HG03342 (cell line): ENCODE results near the gene ABLIM2.

ENCODE experiments used
- ATAC-seq: cut with Tn5 transposase; IDR thresholded peaks from one replicate; pipeline ENCODE4 v1.9.1; 2021; ENCODE audit warnings: mild to moderate bottlenecking, moderate library complexity; ENCODE audit not compliant: unreplicated experiment

ABLIM2 gene

DNA sequence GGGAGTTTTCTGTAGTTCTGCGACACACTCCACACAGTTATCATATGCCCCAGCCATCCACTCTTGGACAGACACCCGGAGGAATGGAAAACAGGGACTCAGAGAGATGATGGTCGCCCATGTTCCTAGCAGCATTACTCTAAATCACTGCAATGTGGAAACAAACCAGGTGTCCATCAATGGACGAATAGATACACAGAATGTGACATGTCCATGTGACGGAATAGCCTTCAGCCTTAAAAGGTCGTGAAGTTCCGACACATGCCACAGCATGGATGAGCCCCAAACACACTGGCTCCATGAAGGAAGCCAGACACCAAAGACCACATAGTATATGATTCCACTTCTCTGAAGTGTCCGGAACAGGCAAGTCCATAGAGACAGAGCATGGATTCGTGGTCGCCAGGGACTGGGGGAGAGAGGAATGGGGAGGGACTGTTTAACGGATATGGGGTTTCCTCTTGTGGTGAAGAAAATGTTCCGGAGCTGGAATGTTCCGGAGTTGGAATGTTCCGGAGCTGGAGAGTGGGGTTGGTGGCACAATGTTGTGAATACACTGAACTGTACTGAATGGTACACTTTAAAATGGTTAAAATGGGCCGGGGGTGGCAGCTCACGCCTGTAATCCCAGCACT is 190.2 kb downstream of the ABLIM2 start:
- ATAC-seq = no peak

GRCh38 chr4:7967501-7968261 is 190.9 kb downstream of the ABLIM2 start:
- no peak for ATAC-seq

- ATAC-seq = no peak
Observed at GRCh38 chr4:7967063-7967440, 191.6 kb downstream of the ABLIM2 start.

- ATAC-seq = no peak
Observed at GRCh38 chr4:7966281-7967062, 192.1 kb downstream of the ABLIM2 start.

DNA sequence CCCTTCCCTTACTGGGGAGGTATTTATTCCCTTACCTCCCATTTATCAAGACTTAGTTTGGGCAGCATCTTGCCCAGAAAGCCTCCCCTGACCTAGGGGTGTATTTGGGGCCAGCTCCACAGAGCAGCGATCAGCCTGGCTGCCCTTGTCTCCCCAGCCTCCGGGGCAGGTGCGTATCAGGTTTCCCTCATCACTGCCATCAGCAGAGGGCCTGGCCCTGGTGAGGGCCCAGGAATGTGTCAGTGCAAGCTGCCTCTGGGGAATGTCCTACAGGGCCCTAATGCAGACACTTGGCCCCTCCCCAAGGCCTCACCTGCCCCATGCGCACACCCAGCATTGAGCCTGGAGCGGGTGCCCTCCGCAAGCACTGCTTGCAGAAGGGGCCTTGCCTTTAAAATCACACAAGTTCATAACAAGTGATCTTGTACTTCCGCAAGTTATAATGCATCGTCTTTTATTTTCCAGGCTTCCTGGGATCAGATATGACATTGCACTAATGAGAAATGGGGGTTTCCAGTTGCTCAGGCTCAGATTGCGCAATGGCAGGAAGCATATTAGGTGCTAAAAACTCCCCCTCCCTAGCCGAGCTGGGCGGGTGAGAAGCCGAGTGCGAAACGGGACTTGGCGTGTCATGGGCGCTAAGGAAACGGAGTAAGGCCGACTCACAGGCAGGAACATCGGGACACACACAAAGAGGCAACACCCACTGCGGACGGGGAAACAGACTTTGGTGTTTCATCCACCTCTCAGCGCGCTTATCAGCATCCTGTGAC is 193.5 kb downstream of the ABLIM2 start:
- ATAC-seq = no peak

DNA sequence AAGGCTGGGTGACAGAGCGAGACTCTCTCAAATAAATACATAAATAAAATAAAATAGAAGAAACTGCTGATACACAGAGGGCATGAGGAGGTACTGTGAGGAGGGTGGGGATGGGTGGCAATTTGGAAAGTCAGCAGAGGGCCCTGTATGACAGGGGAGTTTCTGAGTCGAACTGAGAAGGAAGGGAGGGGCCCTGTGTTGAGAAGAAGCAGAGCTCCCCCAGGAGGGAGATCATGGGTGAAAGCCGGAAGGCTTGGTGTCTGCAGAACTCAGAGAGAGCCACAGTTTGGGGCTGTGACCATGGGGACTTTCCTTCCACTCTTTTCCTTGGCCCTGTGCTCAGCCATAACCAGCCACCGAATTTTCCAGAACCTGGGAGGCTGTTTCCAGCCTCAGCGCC is 194.2 kb downstream of the ABLIM2 start:
- no peak for ATAC-seq

GRCh38 chr4:7963691-7964090 is 194.9 kb downstream of the ABLIM2 start:
- no peak for ATAC-seq

DNA sequence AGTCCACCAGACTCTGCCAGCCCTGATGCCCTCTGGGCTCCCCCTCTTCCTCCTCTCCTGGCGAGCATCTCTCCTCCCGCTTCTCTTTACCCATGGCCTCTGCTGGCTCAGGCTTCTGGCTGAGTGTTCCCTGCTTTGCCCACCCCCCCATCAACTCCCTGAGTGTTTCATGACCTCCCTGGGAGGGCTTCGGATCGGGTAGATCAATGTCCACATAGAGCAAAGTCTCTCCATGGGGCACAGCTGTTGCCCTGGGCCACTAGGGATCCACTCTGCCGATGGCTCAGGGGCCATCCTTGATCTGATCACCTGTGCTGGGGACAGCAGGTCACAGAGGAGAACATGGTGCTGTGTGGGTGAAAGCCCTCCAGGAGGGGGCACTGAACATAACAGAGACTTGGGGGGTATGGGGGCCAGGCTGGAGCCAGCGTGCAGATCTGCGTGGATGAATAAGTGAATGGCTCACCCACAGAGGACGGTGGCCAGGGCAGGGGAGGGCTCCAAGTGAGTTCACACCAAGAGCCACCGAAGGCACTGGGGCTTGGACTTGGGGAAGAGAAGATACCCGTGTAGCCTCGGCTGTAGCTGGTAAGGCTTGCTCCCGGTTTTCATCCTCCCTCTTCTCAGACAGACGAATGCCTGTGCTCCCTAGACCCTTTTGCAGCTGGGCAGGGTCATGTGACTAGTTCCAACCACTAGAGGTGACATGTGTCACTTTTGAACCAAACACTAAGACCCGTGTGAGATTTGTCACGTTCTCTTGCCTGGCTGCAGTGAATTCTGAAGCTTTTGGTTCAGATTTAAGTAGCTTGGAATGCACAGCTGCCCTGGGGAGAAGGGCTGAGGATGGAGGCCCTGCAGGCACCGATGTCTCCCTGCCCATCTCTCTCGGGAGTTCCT is 195.8 kb downstream of the ABLIM2 start:
- no peak for ATAC-seq

- ATAC-seq = peak; percentile 58
Observed at GRCh38 chr4:7960790-7961655, 197.6 kb downstream of the ABLIM2 start.

DNA sequence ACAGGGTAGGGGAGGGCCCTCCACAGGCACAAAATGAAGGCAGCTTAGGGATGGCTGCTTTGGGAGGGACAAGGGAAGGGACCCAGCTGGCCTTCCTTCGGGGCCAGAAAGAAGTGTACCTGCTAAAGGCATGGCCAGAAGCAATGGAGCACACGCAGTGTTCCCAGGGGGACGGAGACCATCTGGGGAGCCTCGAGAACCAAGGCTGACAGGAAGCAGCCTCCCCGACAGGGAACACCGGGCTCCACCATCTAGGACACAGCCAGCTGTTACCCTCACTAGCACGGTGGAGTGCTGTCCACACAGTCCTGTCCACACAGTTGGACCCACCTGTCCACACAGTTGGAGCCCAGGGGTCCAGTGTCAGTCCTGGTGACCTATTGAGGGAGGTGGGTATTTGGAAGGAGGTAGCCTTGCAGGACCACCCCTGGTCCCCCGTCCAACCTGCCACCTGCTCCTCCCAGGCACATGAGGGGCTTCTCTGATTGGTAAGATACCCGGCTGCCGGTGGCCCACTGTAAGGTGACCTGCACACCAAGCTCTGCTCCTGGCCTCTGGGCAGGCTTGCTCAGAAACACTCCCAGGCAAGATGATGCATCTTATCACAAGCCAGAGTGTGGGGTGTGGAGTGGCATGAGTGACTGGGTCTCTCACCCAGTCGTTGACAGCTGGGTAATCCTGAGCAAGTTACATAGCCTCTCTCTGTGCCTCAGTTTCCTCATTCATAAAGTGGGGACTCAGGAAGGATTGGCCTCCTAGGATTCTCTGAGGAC is 198.4 kb downstream of the ABLIM2 start:
- no peak for ATAC-seq

DNA sequence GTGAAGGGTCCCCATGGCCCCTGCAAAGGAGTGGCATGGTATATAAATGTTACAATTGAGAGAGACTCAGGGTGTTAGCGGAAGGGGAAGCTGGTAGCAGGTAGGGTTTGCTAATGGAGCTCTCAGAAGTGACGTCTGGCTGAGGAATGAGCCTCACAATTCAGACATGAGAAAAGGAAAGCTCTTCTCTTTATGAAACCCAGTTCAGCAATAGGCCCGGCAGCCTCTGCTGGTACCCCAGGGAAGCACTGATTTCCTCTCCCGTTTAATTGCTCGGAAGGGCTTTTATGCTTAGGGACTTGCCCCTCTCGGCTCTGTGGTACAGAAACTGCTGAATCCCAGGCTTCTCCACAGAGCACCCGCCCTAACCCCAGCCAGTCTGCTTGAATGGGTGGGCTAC is 199.5 kb downstream of the ABLIM2 start:
- no peak for ATAC-seq

GRCh38 chr4:7956934-7957656 is 201.5 kb downstream of the ABLIM2 start:
- no peak for ATAC-seq

DNA sequence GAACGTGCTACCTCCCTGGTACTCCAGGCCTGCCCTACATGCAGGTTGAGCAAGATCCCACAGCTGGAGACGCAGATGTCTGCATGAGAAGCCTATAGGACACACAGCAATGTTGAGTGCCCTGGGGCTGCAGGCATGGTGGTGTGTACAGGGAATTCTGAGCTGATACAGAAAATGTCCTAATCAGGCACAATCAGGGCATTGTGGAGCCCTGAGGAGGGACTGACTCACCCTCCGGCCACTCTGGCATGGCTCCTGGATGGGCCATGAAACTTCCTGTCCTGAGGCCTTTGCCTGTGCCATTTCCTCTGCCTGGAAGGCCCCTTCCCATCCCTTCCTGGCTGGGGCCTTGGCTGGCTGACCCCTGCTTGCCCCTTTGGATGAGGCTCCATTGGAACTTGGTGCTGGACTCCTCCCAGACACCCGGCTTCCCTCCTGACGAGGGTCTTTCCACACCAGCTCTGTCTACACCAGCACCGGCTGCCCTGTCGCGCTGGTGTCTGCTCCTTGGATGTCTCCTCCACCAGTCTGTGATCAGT is 202.3 kb downstream of the ABLIM2 start:
- ATAC-seq = no peak

DNA sequence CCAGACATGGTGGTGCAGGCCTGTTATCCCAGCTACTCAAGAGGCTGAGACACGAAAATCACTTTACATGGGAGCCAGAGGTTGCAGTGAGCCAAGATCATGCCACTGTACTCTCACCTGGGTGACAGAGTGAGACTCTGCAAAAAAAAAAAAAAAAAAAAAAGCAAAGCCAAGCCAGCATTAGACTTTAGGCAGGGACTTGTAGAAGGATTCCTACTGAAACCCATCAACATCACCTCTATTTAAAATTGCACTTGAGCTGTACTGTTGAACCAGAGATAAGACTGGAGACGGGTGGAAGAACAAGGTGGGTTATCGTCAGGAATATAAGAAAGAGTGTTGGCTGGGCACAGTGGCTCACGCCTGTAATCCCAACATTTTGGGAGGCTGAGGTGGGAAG is 203.2 kb downstream of the ABLIM2 start:
- ATAC-seq = no peak

DNA sequence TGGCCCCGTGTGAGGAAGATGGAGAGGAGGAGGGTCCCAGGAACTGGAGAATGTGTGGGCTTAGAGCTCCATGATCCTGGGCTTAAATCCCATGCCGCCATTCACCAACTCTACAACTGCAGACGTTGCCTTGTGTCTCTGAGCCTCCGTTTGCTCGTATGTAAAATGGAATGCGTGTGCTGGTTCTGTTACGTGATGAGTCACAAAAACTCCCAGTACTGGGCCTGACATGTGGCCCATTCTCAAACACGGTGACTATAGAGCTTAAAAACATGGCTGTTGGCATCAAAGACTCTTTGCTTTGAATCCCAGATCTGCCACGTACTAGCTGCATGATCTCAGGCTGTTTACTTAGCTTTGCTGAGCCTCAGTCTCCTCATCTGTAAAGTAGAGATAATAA is 206.0 kb downstream of the ABLIM2 start:
- no peak for ATAC-seq

DNA sequence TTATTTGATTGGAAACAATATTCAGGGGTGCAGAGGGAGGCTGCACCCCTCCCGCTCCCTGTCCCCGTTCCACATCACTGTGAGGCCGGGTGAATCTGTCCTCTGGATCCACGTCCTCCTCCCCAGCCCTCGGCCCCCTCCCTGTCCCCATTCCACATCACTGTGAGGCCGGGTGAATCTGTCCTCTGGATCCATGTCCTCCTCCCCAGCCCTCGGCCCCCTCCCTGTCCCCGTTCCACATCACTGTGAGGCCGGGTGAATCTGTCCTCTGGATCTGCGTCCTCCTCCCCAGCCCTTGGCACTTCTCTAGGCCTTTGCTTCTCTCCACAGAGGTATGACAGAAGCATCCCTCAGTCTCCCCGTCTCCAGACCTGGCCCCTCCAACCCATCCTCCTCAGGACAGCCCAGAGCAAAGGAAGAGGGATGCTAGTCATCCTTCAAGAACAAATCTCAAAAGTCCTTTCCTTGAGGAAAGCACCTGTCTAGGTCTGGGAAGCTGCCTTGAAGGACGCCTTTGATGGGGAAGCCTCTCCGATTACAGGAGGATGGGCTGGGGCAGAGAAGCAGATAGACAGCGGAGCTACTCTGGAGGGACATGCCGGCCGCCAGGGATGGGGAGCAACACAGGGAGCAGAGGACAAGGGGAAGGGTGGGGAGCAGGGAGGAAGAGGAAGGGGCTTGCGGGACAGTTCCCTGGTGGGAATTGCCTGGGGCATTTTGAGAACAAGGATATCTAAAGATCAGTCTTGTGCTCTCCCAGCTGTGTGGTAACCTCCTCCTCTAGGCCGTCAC is 208.1 kb downstream of the ABLIM2 start:
- ATAC-seq = no peak

- ATAC-seq = no peak
Observed at GRCh38 chr4:7949759-7950158, 208.9 kb downstream of the ABLIM2 start.
